Body of pancreas (tissue), 4 donors: ENCODE data around the gene CD69. TPM values are rescaled to one million over a fixed set of nuclear protein-coding genes. Genes with fewer than 3 reads are reported as not detected.

Experiments used
- ATAC-seq: fragments of 150-250 bp; one replicate; pipeline ENCODE4 v1.9.1; 2016
- DNase-seq, 4 donors: peaks; one replicate each; pipeline ENCODE4 v3.0.0-alpha.2; 2019
- H3K27ac ChIP-seq, 4 donors: fragments of 200-600 bp; sonication (generic); 1 replicate in 3 of 4; 2 replicates in 1 of 4; pipeline versions ENCODE4 v1.5.1 to v1.6.1; 2016 to 2019; ENCODE audit warnings: mild to moderate bottlenecking in 1 of 4, mixed read lengths in 1 of 4, moderate library complexity in 1 of 4
- H3K27me3 ChIP-seq, 2 donors: fragments of 200-600 bp; sonication (generic); one replicate each; pipeline ENCODE4 v1.6.0; 2016; ENCODE audit warnings: mild to moderate bottlenecking in 1 of 2
- H3K36me3 ChIP-seq, 2 donors: fragments of 200-600 bp; sonication (generic); replicated peaks in 1 of 2; 2 replicates each; pipeline ENCODE4 v1.5.1; 2016; ENCODE audit warnings: low read depth in 2 of 2; ENCODE audit not compliant: insufficient read depth in 1 of 2
- H3K4me1 ChIP-seq: fragments of 200-600 bp; sonication (generic); one replicate; pipeline ENCODE4 v1.6.0; 2016
- H3K4me3 ChIP-seq, 2 donors: fragments of 200-600 bp; sonication (generic); 1 replicate in 1 of 2; 2 replicates in 1 of 2; pipeline ENCODE4 v1.5.1; 2016 to 2019
- H3K9me3 ChIP-seq, 3 donors: fragments of 200-600 bp; sonication (generic); 1 replicate in 2 of 3; 2 replicates in 1 of 3; pipeline ENCODE4 v1.5.1; 2016
- CTCF ChIP-seq, 7 experiments: fragments of 450-650 bp in 4 of 7; fragments of 200-600 bp in 3 of 7; sonication (generic) in 3 of 7; IDR thresholded peaks; one replicate each; pipeline ENCODE4 v1.5.1; 2016 to 2019; ENCODE audit warnings: antibody characterized with exemption in 7 of 7
- POLR2A ChIP-seq, 3 donors: fragments of 450-650 bp; IDR thresholded peaks; one replicate each; pipeline ENCODE4 v1.6.1; 2016; ENCODE audit warnings: antibody characterized with exemption in 3 of 3, mild to moderate bottlenecking in 2 of 3
- WGBS, 2 donors: methylation state at CpG; one replicate each; pipeline ENCODE4 v1.1.5; 2017; 5-methylcytosine and 5-hydroxymethylcytosine counted together
- intact Hi-C: fragments of 100-400 bp; cut with DNase I; formaldehyde crosslinking; loops from one replicate; pipeline ENCODE4 v1.15.1; 2023
- total RNA-seq, 2 donors: library from RNA; depleted of rRNA; stranded (reverse); fragments of >200 nt; gene quantifications; one replicate each; pipeline ENCODE4 v1.1.0, GENCODE V29; 2016

The CD69 gene
- total RNA-seq, 2 donors from 2014 or later, result 3.1 to 4.0 TPM

- TF ChIP-seq POLR2A (IDR thresholded peaks at IDR 0.05), result no peak
- TF ChIP-seq CTCF (IDR thresholded peaks at IDR 0.05), result no peak
Observed at GRCh38 chr12:9710584-9711375, 49.9 kb downstream of the CD69 start.

GRCh38 chr12:9708853-9709252 is 51.8 kb downstream of the CD69 start:
- 83 to 86% methylated on average over 3 of the region's 3 CpGs for WGBS, 2 donors
- intact Hi-C loops, result loop anchor here (5.0 to 10.0 kb wide), 2 partner anchors 74 to 377 kb away; no protein-coding TSS in a partner anchor

More at GRCh38 chr12:9710584-9711375, 49.9 kb downstream of the CD69 start:
- Histone ChIP-seq H3K27me3 (no peaks in the 10 kb centered on the region), H3K36me3 (no peaks in the 10 kb centered on the region), H3K4me3 (no peak overlapping the region), H3K27ac (no peak overlapping the region), H3K9me3 (no peaks in the 10 kb centered on the region), H3K4me1 (peaks cover 5% of the 10 kb centered on the region)
- intact Hi-C loops, result no loop called here
- DNase-seq (no peak), ATAC-seq (no peak)
- WGBS, 2 donors, result 68 to 80% methylated on average over 3 of the region's 3 CpGs

GRCh38 chr12:9707864-9708808 is 52.6 kb downstream of the CD69 start:
- TF ChIP-seq POLR2A (IDR thresholded peaks at IDR 0.05) (no peak), CTCF (IDR thresholded peaks at IDR 0.05) (peak; percentile 46 to 83 (median 70))
- Histone ChIP-seq H3K27me3 (no peaks in the 10 kb centered on the region), H3K9me3 (no peaks in the 10 kb centered on the region), H3K4me1 (peaks cover 5% of the 10 kb centered on the region), H3K36me3 (no peaks in the 10 kb centered on the region), H3K4me3 (no peak overlapping the region), H3K27ac (no peak overlapping the region)
- peak; percentile 51 to 62 (median 58) for DNase-seq
- WGBS, 2 donors, result 35 to 42% methylated on average over 12 of the region's 12 CpGs
- peak; percentile 70 for ATAC-seq
- intact Hi-C loops, result loop anchor here (5.0 to 10.0 kb wide), 2 partner anchors 73 to 376 kb away; no protein-coding TSS in a partner anchor

More at GRCh38 chr12:9708853-9709252, 51.8 kb downstream of the CD69 start:
- TF ChIP-seq POLR2A (IDR thresholded peaks at IDR 0.05) (no peak), CTCF (IDR thresholded peaks at IDR 0.05) (no peak)
- H3K27me3 ChIP-seq, result no peaks in the 10 kb centered on the region
- H3K27ac ChIP-seq, result no peak overlapping the region
- H3K4me1 ChIP-seq, result peaks cover 5% of the 10 kb centered on the region
- H3K36me3 ChIP-seq, result no peaks in the 10 kb centered on the region
- H3K4me3 ChIP-seq, result no peak overlapping the region
- ATAC-seq (no peak), DNase-seq (no peak)
- H3K9me3 ChIP-seq, result no peaks in the 10 kb centered on the region

- no peak overlapping the region for H3K27ac ChIP-seq
- ATAC-seq (no peak), DNase-seq (no peak)
- peaks cover 5% of the 10 kb centered on the region for H3K4me1 ChIP-seq
- no peak overlapping the region for H3K4me3 ChIP-seq
- intact Hi-C loops, result loop anchor here (5.0 to 10.0 kb wide), 2 partner anchors 73 to 375 kb away; no protein-coding TSS in a partner anchor
- H3K9me3 ChIP-seq, result no peaks in the 10 kb centered on the region
- no peaks in the 10 kb centered on the region for H3K36me3 ChIP-seq
- no peak for TF ChIP-seq POLR2A (IDR thresholded peaks at IDR 0.05)
- no peak for TF ChIP-seq CTCF (IDR thresholded peaks at IDR 0.05)
- no peaks in the 10 kb centered on the region for H3K27me3 ChIP-seq
Observed at GRCh38 chr12:9707356-9707755, 53.3 kb downstream of the CD69 start.
